ENCODE measurements around the gene GPRIN3. TPM values are rescaled to one million over a fixed set of nuclear protein-coding genes. Genes with fewer than 3 reads are reported as not detected.

Gene GPRIN3
- total RNA-seq, 1 experiment from 2014 or later, result not detected

DNA sequence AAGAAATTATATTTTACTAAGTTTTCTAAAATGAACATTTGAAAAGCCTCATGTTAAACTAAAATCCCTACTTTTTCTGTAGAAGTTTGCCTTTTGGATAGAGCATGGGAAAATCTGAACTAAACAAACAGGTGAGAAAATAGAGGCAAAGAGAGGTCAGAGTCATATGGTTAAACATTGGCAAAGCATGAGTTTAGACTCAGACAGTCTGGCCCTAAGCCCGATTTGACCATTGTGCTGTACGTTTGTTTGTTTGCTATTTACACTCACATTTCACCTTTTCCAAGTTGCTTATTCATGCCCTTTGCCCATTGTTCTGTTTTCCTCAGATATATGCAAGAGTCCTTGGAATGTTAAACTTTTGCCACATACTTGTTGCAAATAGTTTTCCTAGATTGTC lies 110.9 kb downstream of the GPRIN3 start:
- intact Hi-C loops (cut with micrococcal nuclease), result no loop called here
- CTCF ChIA-PET, result interaction anchor here (0.9 kb wide), 1 partner anchor 237 kb away, joined by 3 read pairs; no protein-coding TSS in a partner anchor

DNA sequence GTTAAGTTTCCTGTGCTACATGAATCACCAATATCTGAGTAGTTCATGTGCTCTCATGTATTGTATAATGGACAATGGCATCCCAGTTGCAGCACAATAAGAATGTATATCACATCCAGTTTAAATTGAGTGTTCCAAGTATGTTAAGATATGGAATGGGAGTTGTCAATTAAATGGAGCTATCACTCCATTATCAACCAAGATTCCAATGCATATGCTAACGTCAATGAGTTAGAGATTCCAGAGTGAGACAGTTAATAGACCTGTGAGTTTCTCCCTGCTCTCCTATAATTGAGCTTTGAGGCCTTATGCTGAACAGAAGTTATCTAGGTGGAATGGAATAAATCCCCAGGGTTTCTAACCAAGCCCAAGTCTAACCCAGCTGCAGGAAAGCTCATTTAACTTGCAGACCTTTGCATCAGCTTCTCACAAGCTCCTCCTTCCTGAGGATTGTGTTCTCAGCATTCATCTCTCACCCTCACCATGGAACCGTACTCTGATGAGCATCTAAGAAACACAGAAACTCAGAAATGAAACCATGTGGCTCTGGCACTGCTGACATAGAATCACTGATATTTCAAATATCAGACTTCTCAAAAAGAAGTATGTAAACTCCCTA lies 111.4 kb downstream of the GPRIN3 start:
- H3K4me3 Mint-ChIP-seq (ENCODE audit: unreplicated experiment), result no peak overlapping the region
- DNase-seq (ENCODE audit: unreplicated experiment), result no peak
- peak overlapping the region; percentile 78 for H3K27ac Mint-ChIP-seq (ENCODE audit: low read depth, unreplicated experiment)
- H3K4me1 Mint-ChIP-seq (ENCODE audit: insufficient read depth, unreplicated experiment), result peaks cover 13% of the 10 kb centered on the region
- H3K27me3 Mint-ChIP-seq (ENCODE audit: insufficient read depth, unreplicated experiment), result no peaks in the 10 kb centered on the region
- intact Hi-C loops (cut with micrococcal nuclease), result no loop called here
- POLR2A ChIA-PET, result no interaction called here
- CTCF ChIA-PET, result interaction anchor here (0.6 to 2.2 kb wide), 6 partner anchors 30 to 308 kb away, joined by 3 to 7 read pairs (median 3); no protein-coding TSS in a partner anchor
- no peaks in the 10 kb centered on the region for H3K36me3 Mint-ChIP-seq (ENCODE audit: insufficient read depth, unreplicated experiment)
- H3K9me3 Mint-ChIP-seq (ENCODE audit: unreplicated experiment), result no peaks in the 10 kb centered on the region
- BruUV-seq (replicated peaks), result no TSS peak
- TF ChIP-seq, protein P1, sequence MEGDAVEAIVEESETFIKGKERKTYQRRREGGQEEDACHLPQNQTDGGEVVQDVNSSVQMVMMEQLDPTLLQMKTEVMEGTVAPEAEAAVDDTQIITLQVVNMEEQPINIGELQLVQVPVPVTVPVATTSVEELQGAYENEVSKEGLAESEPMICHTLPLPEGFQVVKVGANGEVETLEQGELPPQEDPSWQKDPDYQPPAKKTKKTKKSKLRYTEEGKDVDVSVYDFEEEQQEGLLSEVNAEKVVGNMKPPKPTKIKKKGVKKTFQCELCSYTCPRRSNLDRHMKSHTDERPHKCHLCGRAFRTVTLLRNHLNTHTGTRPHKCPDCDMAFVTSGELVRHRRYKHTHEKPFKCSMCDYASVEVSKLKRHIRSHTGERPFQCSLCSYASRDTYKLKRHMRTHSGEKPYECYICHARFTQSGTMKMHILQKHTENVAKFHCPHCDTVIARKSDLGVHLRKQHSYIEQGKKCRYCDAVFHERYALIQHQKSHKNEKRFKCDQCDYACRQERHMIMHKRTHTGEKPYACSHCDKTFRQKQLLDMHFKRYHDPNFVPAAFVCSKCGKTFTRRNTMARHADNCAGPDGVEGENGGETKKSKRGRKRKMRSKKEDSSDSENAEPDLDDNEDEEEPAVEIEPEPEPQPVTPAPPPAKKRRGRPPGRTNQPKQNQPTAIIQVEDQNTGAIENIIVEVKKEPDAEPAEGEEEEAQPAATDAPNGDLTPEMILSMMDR (IDR thresholded peaks at IDR 0.05; ENCODE audit: unreplicated experiment), result no peak

More for the DNA sequence above, 110.9 kb downstream of the GPRIN3 start:
- no peaks in the 10 kb centered on the region for H3K36me3 Mint-ChIP-seq (ENCODE audit: insufficient read depth, unreplicated experiment)
- POLR2A ChIA-PET, result no interaction called here
- H3K27me3 Mint-ChIP-seq (ENCODE audit: insufficient read depth, unreplicated experiment), result no peaks in the 10 kb centered on the region
- no peak overlapping the region for H3K4me3 Mint-ChIP-seq (ENCODE audit: unreplicated experiment)
- H3K4me1 Mint-ChIP-seq (ENCODE audit: insufficient read depth, unreplicated experiment), result peaks cover 13% of the 10 kb centered on the region
- no peaks in the 10 kb centered on the region for H3K9me3 Mint-ChIP-seq (ENCODE audit: unreplicated experiment)
- TF ChIP-seq, protein P1 (IDR thresholded peaks at IDR 0.05; ENCODE audit: unreplicated experiment), result no peak
- peak; percentile 6 for DNase-seq (ENCODE audit: unreplicated experiment)
- BruUV-seq (replicated peaks), result TSS peak; percentile 91
- peak overlapping the region; percentile 78 for H3K27ac Mint-ChIP-seq (ENCODE audit: low read depth, unreplicated experiment)

DNA sequence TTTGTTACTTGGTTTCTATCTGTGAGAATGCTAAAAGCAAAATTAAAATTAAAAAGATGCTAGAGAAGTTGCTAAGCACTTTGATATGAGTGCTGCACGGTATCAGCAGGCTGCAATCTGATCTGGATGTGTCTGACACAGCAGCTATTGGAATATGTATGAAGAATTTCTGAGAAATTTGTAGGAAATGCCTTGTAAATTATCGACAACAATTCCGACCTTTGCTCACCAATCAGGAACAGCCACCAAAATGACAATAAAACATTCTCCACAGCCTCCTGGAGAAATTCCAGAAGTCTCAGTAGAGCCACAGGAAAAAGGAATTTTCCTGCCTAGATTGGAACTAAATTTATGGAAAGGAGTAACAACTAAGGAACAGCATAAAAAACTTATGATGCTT lies 113.8 kb downstream of the GPRIN3 start:
- CTCF ChIA-PET, result interaction anchor here (0.6 to 2.2 kb wide), 2 partner anchors 33 to 680 kb away, joined by 3 to 7 read pairs; no protein-coding TSS in a partner anchor
- Mint-ChIP-seq H3K9me3 (ENCODE audit: unreplicated experiment) (no peaks in the 10 kb centered on the region), H3K27ac (ENCODE audit: low read depth, unreplicated experiment) (no peak overlapping the region), H3K4me1 (ENCODE audit: insufficient read depth, unreplicated experiment) (peaks cover 13% of the 10 kb centered on the region), H3K4me3 (ENCODE audit: unreplicated experiment) (no peak overlapping the region), H3K36me3 (ENCODE audit: insufficient read depth, unreplicated experiment) (no peaks in the 10 kb centered on the region), H3K27me3 (ENCODE audit: insufficient read depth, unreplicated experiment) (no peaks in the 10 kb centered on the region)
- no TSS peak for BruUV-seq (replicated peaks)
- no peak for DNase-seq (ENCODE audit: unreplicated experiment)
- POLR2A ChIA-PET, result no interaction called here
- TF ChIP-seq, protein P1 (IDR thresholded peaks at IDR 0.05; ENCODE audit: unreplicated experiment), result no peak
- intact Hi-C loops (cut with micrococcal nuclease), result no loop called here

Other genes with a start within 250 kb of the GPRIN3 start
- 15.1 and 15.5 TPM in 2 replicates for gene TIGD2, start 196.3 kb downstream of the GPRIN3 start, total RNA-seq (2022)

All from MCF 10A (cell line).